OCI-M1 (cell line): ENCODE data around the gene KCNH1.
A peak's percentile ranks its signal among the peaks of the same experiment; 100 is the strongest.

Source experiments
- DNase-seq: peaks from one replicate; lab custom pipeline; 2025; lab: John Stamatoyannopoulos, UW

The KCNH1 gene

GRCh38 chr1:210646258-210646616 is 487.7 kb downstream of the KCNH1 start:
- DNase-seq: peak; percentile 38

DNA sequence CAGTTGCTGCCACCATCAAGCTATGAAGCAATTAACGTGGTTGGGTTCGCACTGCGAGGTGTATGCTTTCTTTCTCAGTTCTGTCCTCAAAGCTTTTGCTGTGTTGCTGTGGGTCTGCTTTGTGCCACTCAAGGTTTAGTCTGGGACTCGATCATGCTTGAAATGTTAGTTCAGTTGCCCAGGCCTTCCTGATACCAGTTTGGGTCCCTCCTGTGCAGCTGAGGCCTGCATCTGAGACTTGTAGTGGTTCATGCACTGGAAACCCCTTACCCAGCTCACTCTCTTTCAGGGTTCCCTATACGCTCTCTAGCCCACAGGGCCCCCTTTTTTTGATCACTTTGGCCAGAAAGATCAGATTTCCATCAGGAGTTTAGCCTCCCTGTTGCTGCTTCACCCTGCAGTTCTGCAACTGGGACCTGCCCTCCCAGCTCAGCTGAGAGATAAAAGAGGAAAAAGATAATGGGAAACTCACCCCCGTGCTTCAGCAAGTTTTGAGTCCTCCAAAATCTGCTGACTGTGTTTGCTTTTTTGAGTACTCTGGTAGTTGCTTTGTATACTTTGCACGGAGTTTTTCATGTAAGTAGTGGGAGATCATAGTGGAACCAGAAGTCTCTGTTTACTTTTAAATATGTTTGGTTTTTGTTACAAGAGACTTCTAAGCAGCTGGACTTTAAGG is 488.2 kb downstream of the KCNH1 start:
- DNase-seq: no peak

- DNase-seq: no peak
Observed at GRCh38 chr1:210641582-210641981, 492.4 kb downstream of the KCNH1 start.

DNA sequence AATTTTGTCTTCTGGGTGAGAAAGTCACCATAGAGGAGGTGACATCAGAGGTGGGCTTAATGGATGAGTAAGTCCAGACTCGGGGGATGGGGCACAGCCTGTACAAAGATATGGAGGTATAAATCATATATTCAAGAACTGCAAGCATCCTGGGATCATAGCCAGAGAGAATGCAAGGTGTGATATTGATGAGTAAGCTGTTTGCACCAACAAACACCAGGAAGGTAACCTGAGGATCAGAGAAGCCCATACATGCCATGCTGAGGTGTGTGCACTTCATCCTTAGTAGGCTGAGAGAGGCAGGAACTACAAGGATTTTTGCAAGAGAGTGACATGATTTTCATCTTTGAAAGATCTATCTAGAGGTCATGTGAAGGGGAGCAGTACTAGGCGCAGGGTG is 498.8 kb downstream of the KCNH1 start:
- DNase-seq: no peak

DNA sequence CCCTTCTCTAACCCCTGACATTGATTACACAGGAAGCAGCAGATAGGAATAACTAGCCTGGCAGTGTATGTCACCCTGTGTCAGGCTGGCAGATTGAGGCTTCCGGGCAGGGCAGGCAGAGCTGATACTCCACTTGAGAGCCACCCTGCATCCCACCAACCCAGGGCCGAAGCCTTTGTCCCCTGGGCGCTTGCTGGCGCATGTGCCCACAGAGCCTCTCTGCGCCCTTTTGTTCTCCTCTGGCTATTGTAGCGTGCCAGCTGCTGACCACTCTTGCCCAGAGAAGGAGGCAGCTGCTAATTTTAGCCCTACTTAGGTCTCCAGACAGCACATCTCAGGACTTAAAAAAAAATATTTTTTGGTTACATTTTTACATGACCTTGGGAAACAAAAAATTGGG is 500.3 kb downstream of the KCNH1 start:
- no peak for DNase-seq

DNA sequence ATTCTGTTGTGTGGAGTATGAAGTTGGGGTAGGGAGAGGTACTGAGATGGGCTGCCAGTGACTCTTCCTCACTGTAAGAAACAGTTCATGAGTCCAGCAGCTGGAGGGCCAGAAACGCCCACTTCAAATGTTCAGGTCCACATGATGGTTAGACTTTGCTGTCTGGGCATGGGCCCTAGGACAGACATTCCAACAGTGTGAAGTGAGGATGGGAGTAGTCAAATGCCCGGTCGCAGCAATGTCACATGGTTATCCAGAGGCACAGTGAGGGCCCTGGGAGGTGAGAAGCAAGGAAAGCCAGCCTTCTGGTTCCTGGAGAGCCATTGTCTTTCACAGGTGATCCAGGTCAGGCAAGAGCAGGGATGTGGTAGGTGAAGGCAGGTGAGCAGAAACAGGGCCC is 500.8 kb downstream of the KCNH1 start:
- DNase-seq: no peak

DNA sequence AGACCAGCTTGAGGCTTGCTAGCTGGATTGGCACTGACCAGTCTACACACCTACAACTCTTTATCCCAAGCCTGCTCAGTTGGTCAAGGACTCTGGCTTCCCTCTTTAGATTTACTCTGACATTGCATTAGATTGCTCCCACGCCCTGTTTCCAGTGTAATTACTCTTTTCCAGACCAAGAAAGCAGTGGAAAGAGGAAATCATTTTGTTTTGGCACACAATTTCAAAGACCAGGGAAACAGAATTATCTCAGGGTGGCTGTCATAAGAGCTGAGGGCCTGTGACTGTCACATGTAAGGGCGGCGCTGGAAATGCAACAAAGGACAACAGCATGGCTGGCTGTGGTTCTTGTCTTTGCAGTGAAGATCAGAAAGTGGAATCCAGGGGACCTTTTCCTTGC is 502.5 kb downstream of the KCNH1 start:
- no peak for DNase-seq

GRCh38 chr1:210629276-210629675 is 504.7 kb downstream of the KCNH1 start:
- DNase-seq: no peak

GRCh38 chr1:210627755-210628154 is 506.2 kb downstream of the KCNH1 start:
- no peak for DNase-seq
